LoVo (cell line): Measurements from ENCODE around the gene LRP1.

Source experiments
- DNase-seq: peaks from one replicate; pipeline ENCODE4 v3.0.0-alpha.2; 2016; ENCODE audit warnings: low spot score

LRP1 gene

GRCh38 chr12:57194253-57194652, 66.0 kb downstream of the LRP1 start:
- DNase-seq = no peak

GRCh38 chr12:57195186-57195585, 66.9 kb downstream of the LRP1 start:
- DNase-seq = no peak

GRCh38 chr12:57195611-57196371, 67.5 kb downstream of the LRP1 start:
- DNase-seq = no peak

- DNase-seq = no peak
These were observed 68.2 kb downstream of the LRP1 start for GRCh38 chr12:57196439-57196838.

GRCh38 chr12:57196956-57197355, 68.7 kb downstream of the LRP1 start:
- no peak for DNase-seq

- no peak for DNase-seq
These were observed 70.0 kb downstream of the LRP1 start for GRCh38 chr12:57198329-57198728.

GRCh38 chr12:57199191-57199590, 70.9 kb downstream of the LRP1 start:
- no peak for DNase-seq

- no peak for DNase-seq
These were observed 72.2 kb downstream of the LRP1 start for GRCh38 chr12:57200497-57200896.

- no peak for DNase-seq
These were observed 72.9 kb downstream of the LRP1 start for GRCh38 chr12:57201219-57201618.

GRCh38 chr12:57201631-57202030, 73.3 kb downstream of the LRP1 start:
- DNase-seq = no peak

GRCh38 chr12:57202321-57202720, 74.0 kb downstream of the LRP1 start:
- DNase-seq = no peak

GRCh38 chr12:57203201-57203600, 74.9 kb downstream of the LRP1 start:
- no peak for DNase-seq

- no peak for DNase-seq
These were observed 75.5 kb downstream of the LRP1 start for GRCh38 chr12:57203791-57204190.

GRCh38 chr12:57204454-57204853, 76.2 kb downstream of the LRP1 start:
- DNase-seq = no peak

GRCh38 chr12:57205186-57205585, 76.9 kb downstream of the LRP1 start:
- no peak for DNase-seq

GRCh38 chr12:57205931-57206330, 77.6 kb downstream of the LRP1 start:
- DNase-seq = no peak

- no peak for DNase-seq
These were observed 79.7 kb downstream of the LRP1 start for GRCh38 chr12:57207731-57208630.

GRCh38 chr12:57208631-57209282, 80.5 kb downstream of the LRP1 start:
- DNase-seq = no peak

GRCh38 chr12:57209916-57210315, 81.6 kb downstream of the LRP1 start:
- DNase-seq = no peak

- DNase-seq = no peak
These were observed 82.2 kb downstream of the LRP1 start for GRCh38 chr12:57210461-57210860.

- no peak for DNase-seq
These were observed 82.8 kb downstream of the LRP1 start for GRCh38 chr12:57210926-57211692.
